GM10248 (cell line): ENCODE measurements around the gene LBH.

Source experiments
- CTCF ChIA-PET: fragments of 300-600 bp; sonication (Branson Sonifier 250); formaldehyde crosslinking; extraction: SDS; loops from one replicate; lab custom pipeline; 2021; ENCODE audit warnings: antibody characterized with exemption; lab: Yijun Ruan, JAX
- POLR2A ChIA-PET: fragments of 350-650 bp; sonication (Branson Sonifier 250); formaldehyde crosslinking; extraction: SDS; loops from one replicate; lab custom pipeline; 2020; ENCODE audit warnings: antibody characterized with exemption; lab: Yijun Ruan, JAX
- DNase-seq: peaks from one replicate; pipeline ENCODE4 v3.0.0; 2012; ENCODE audit errors: extremely low spot score
- CTCF ChIP-seq: IDR thresholded peaks from 2 replicates; pipeline ENCODE4 v1.5.1; 2012; ENCODE audit warnings: mild to moderate bottlenecking, low read depth; ENCODE audit errors: extremely low read depth, missing control alignments, control extremely low read depth

Gene LBH

GRCh38 chr2:30218814-30219213, 12.5 kb upstream of the LBH start:
- ChIA-PET POLR2A (no interaction called here), CTCF (interaction anchor here (1.2 to 3.1 kb wide), 6 partner anchors 11 to 493 kb away, joined by 3 to 25 read pairs (median 8); no protein-coding TSS in a partner anchor)
- no peak for TF ChIP-seq CTCF
- no peak for DNase-seq

GRCh38 chr2:30219886-30220875, 11.2 kb upstream of the LBH start:
- DNase-seq, result no peak
- ChIA-PET POLR2A (interaction anchor here (0.7 to 3.7 kb wide), 2 partner anchors 11 to 12 kb away, joined by 9 to 14 read pairs; partner anchors contain the start of gene LBH), CTCF (interaction anchor here (1.3 to 10.9 kb wide), 6 partner anchors 10 to 491 kb away, joined by 6 to 82 read pairs (median 13); partner anchors contain the start of gene LBH)
- no peak for TF ChIP-seq CTCF

- POLR2A ChIA-PET, result interaction anchor here (3.7 kb wide), 1 partner anchor 11 kb away, joined by 14 read pairs; no protein-coding TSS in a partner anchor
- no peak for TF ChIP-seq CTCF
- DNase-seq, result no peak
- CTCF ChIA-PET, result interaction anchor here (2.0 to 10.9 kb wide), 4 partner anchors 9 to 490 kb away, joined by 8 to 82 read pairs (median 16); partner anchors contain the start of gene LBH
Measured at GRCh38 chr2:30221531-30221930, 9.8 kb upstream of the LBH start.

- ChIA-PET POLR2A (interaction anchor here (3.7 kb wide), 1 partner anchor 10 kb away, joined by 14 read pairs; no protein-coding TSS in a partner anchor), CTCF (interaction anchor here (2.4 to 10.9 kb wide), 3 partner anchors 8 to 490 kb away, joined by 15 to 82 read pairs (median 18); partner anchors contain the start of gene LBH)
- TF ChIP-seq CTCF, result no peak
- no peak for DNase-seq
Measured at GRCh38 chr2:30222031-30222430, 9.3 kb upstream of the LBH start.

GRCh38 chr2:30222636-30223360, 8.5 kb upstream of the LBH start:
- DNase-seq, result no peak
- TF ChIP-seq CTCF, result no peak
- CTCF ChIA-PET, result interaction anchor here (0.9 to 10.9 kb wide), 5 partner anchors 9 to 489 kb away, joined by 5 to 82 read pairs (median 15); no protein-coding TSS in a partner anchor
- POLR2A ChIA-PET, result interaction anchor here (0.9 to 3.7 kb wide), 2 partner anchors 8 to 10 kb away, joined by 3 to 14 read pairs; no protein-coding TSS in a partner anchor
